ENCODE results near the gene BUB1B.
A peak's percentile ranks its signal among the peaks of the same experiment; 100 is the strongest.

BUB1B gene

DNA sequence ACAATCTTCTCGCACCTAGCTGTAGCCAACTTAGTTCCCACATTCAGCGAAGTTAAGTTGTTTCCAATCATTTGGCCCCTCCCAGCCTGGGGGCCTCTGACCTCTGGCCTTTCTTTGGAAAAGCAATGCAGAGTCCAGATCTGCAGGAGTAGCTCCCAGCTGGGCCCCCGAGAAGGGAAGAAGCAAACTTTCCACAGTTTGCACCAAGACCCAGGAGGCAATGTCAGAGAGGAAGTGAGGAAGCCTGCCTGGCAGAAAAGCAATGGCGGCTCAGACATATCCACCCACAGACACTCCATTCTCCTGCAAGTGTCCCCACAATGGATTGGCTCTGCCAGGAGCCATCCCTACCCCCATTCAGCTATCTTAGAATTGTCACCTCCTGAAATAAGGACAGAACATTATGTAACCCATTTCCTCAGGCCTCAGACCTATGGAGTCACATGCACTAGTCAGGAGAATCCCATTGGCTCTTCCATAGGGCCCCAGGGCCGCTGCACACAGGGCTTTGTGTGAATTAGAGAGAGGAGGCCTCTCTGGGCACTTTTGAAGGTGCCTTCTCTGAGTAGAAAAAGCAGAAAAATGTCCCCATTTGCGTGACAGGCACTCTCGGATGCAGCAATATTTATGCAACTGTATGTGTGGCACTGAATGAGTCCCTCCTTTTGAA lies 3.0 kb upstream of the BUB1B start:
- H3K9ac ChIP-seq: no peak overlapping the region
- H3K27me3 ChIP-seq (ENCODE audit: insufficient read depth, low read depth): no peaks in the 10 kb centered on the region
- H3K27ac ChIP-seq: no peak overlapping the region
- H3K4me2 ChIP-seq: no peak overlapping the region
- H2AFZ ChIP-seq (ENCODE audit: low read depth): no peak overlapping the region
- no peaks in the 10 kb centered on the region for H3K36me3 ChIP-seq (ENCODE audit: insufficient read depth)
- no peak overlapping the region for H3K4me3 ChIP-seq (IDR thresholded peaks at IDR 0.05; ENCODE audit: insufficient read depth, low read depth, low read length)
- TF ChIP-seq, protein P1, sequence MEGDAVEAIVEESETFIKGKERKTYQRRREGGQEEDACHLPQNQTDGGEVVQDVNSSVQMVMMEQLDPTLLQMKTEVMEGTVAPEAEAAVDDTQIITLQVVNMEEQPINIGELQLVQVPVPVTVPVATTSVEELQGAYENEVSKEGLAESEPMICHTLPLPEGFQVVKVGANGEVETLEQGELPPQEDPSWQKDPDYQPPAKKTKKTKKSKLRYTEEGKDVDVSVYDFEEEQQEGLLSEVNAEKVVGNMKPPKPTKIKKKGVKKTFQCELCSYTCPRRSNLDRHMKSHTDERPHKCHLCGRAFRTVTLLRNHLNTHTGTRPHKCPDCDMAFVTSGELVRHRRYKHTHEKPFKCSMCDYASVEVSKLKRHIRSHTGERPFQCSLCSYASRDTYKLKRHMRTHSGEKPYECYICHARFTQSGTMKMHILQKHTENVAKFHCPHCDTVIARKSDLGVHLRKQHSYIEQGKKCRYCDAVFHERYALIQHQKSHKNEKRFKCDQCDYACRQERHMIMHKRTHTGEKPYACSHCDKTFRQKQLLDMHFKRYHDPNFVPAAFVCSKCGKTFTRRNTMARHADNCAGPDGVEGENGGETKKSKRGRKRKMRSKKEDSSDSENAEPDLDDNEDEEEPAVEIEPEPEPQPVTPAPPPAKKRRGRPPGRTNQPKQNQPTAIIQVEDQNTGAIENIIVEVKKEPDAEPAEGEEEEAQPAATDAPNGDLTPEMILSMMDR (conservative IDR thresholded peaks at IDR 0.05; ENCODE audit: low read depth, low read length): no peak
- H3K4me1 ChIP-seq (ENCODE audit: low read depth, poor library complexity, severe bottlenecking): peaks cover 24% of the 10 kb centered on the region
- H4K20me1 ChIP-seq (ENCODE audit: insufficient read depth): no peaks in the 10 kb centered on the region
- peaks cover 20% of the 10 kb centered on the region for H3K79me2 ChIP-seq (ENCODE audit: insufficient read depth, low read depth)

DNA sequence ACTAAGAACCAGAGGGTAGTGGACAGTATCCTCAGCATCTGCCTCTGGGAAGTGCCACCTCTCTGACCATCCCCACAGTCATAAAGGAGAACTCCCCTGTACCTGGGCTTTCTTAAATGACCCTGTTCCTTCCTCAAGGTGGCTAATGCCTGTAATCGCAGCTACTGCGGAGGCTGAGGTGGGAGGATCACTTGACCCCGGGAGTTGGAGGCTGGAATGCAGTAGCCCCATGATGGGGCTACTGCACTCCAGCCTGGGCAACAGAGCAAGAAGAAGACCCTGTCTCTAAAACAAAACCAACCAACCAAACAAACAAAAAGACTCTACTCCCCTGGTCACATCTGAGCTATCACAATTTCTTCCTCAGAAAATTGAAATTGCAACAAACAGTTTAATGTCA lies 848 bp upstream of the BUB1B start:
- Histone ChIP-seq H3K4me1 (ENCODE audit: low read depth, poor library complexity, severe bottlenecking) (peaks cover 35% of the 10 kb centered on the region), H3K36me3 (ENCODE audit: insufficient read depth) (peaks cover 5% of the 10 kb centered on the region; the same call in 1 of the 2 replicates), H4K20me1 (ENCODE audit: insufficient read depth) (no peaks in the 10 kb centered on the region; the same call in 1 of the 2 replicates), H3K9ac (no peak overlapping the region), H3K4me3 (IDR thresholded peaks at IDR 0.05; ENCODE audit: insufficient read depth, low read depth, low read length) (no peak overlapping the region), H3K27me3 (ENCODE audit: insufficient read depth, low read depth) (no peaks in the 10 kb centered on the region), H3K27ac (no peak overlapping the region), H2AFZ (ENCODE audit: low read depth) (peak overlapping the region; percentile 60), H3K79me2 (ENCODE audit: insufficient read depth, low read depth) (peaks cover 41% of the 10 kb centered on the region), H3K4me2 (peak overlapping the region; percentile 22)
- TF ChIP-seq, protein P1 (conservative IDR thresholded peaks at IDR 0.05; ENCODE audit: low read depth, low read length): no peak

DNA sequence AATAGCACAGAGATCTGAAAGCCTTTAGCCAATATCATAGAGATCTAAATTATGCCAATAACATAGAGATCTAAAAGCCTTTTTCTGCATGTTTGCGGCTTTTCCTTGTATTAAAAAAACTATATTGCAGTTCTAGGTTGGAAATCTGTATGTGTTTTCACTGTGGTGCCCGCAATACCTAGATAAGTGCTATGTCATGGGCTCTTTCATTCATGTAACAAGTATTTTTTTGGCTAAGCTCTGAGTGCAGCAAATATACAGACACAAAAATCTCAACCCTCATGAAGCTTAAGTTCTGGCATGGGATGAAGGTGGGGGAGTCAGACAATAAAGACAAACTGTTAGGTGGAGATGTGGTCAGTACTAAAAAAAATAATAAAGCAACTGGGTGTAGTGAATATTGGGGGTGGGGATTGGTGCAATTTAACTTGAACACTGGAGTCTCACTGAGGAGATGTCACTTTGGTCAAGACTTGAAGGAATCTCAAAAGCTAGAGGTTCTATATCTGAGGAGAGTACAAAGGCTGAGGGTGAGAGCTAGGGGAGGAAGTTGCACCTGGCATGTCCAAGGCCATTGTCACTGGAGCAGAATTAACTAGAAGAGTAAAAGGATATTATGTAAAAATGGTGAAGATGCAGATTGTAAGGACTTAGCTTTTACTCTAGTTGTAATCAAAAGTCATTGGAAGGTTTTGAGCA lies 973 bp downstream of the BUB1B start:
- H3K27ac ChIP-seq: peak overlapping the region; percentile 61
- H3K27me3 ChIP-seq (ENCODE audit: insufficient read depth, low read depth): no peaks in the 10 kb centered on the region
- H3K4me3 ChIP-seq (IDR thresholded peaks at IDR 0.05; ENCODE audit: insufficient read depth, low read depth, low read length): no peak overlapping the region
- H3K9ac ChIP-seq: peak overlapping the region; percentile 72
- peaks cover 58% of the 10 kb centered on the region for H3K79me2 ChIP-seq (ENCODE audit: insufficient read depth, low read depth)
- H3K4me2 ChIP-seq: peak overlapping the region; percentile 76
- TF ChIP-seq, protein P1 (conservative IDR thresholded peaks at IDR 0.05; ENCODE audit: low read depth, low read length): no peak
- H2AFZ ChIP-seq (ENCODE audit: low read depth): no peak overlapping the region
- H4K20me1 ChIP-seq (ENCODE audit: insufficient read depth): no peaks in the 10 kb centered on the region; the same call in 1 of the 2 replicates
- peaks cover 25% of the 10 kb centered on the region for H3K4me1 ChIP-seq (ENCODE audit: low read depth, poor library complexity, severe bottlenecking)
- H3K36me3 ChIP-seq (ENCODE audit: insufficient read depth): peaks cover 11% of the 10 kb centered on the region

DNA sequence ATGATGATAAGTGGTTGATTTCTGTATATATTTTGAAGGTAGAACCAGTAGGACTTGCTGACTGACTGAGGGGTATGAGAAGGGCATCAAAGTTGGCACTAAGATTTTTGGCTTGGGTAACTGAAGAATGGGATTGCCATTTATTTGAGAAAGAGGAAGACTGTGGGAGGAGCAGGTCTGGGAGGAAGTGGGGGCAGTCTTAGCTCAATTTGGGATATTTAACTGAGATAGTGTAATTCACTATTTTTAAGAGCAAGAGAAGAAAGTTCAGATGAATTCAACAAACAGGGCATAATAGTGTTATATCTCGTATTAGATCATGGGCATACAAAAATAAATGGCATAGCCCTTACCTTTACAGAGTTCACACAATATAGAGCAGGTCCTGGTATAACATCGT lies 1.7 kb downstream of the BUB1B start:
- Histone ChIP-seq H3K36me3 (ENCODE audit: insufficient read depth) (peaks cover 11% of the 10 kb centered on the region), H3K9ac (peak overlapping the region; percentile 72; the same call in 1 of the 2 replicates), H3K27me3 (ENCODE audit: insufficient read depth, low read depth) (no peaks in the 10 kb centered on the region), H3K79me2 (ENCODE audit: insufficient read depth, low read depth) (peaks cover 65% of the 10 kb centered on the region), H3K27ac (peak overlapping the region; percentile 61; the same call in 1 of the 2 replicates), H3K4me3 (IDR thresholded peaks at IDR 0.05; ENCODE audit: insufficient read depth, low read depth, low read length) (no peak overlapping the region), H3K4me2 (peak overlapping the region; percentile 76), H2AFZ (ENCODE audit: low read depth) (no peak overlapping the region), H4K20me1 (ENCODE audit: insufficient read depth) (no peaks in the 10 kb centered on the region; the same call in 1 of the 2 replicates), H3K4me1 (ENCODE audit: low read depth, poor library complexity, severe bottlenecking) (peaks cover 25% of the 10 kb centered on the region)
- TF ChIP-seq, protein P1 (conservative IDR thresholded peaks at IDR 0.05; ENCODE audit: low read depth, low read length): no peak

All from KMS-11 (cell line).